ENCODE measurements around the gene TMCO5A. TPM values are rescaled to one million over a fixed set of nuclear protein-coding genes. Genes with fewer than 3 reads are reported as not detected.
"Not testable (repeated sequence)": the region's sequence is repeated elsewhere in the genome, so short reads cannot be mapped to it uniquely, and the experiment has no call there.

TMCO5A gene
- polyA plus RNA-seq, 1 donor (not counting 4 experiments of a cell fraction or from before 2014, with no cell fraction given) = not detected

DNA sequence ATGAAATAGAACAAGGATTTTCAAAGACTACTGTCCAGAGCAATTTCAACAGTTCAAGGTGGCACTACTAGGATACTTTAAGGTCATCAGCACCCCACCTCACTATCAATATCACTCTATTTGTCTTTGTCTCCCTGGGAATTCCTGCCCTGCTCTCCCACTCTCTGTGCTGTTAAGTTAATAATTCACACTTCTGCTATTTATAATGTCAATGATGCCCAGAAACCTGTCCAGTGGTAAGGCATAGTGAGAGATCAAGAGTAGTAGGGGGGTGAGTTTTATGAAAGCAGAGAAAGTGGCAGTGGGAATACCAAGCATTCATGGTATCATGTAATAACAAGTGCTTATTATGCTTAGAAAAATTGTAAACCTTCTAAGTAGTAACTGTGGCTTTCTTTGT is 7.3 kb downstream of the TMCO5A start:
- Histone ChIP-seq H3K4me3 (ENCODE audit: control insufficient read depth in 2 of 3, extremely low read depth in 1 of 3, insufficient read depth in 2 of 3, low read depth in 1 of 3, low read length in 3 of 3) (no peak overlapping the region), H3K9me1 (ENCODE audit: control insufficient read depth, extremely low read depth, insufficient read depth, low read length) (no peaks in the 10 kb centered on the region), H3K27ac (ENCODE audit: control insufficient read depth, insufficient read depth, low read length) (no peak overlapping the region), H2AFZ (ENCODE audit: control insufficient read depth, low read length) (no peak overlapping the region), H3K36me3 (ENCODE audit: control insufficient read depth in 2 of 2, extremely low read depth in 1 of 2, insufficient read depth in 2 of 2, low read length in 2 of 2) (no peaks in the 10 kb centered on the region), H3K9me3 (ENCODE audit: control insufficient read depth, low read depth, low read length) (no peaks in the 10 kb centered on the region), H3K4me1 (ENCODE audit: control insufficient read depth, extremely low read depth, insufficient read depth, low read length) (no peaks in the 10 kb centered on the region), H4K20me1 (ENCODE audit: control insufficient read depth, extremely low read depth, insufficient read depth, low read length) (no peaks in the 10 kb centered on the region), H3K27me3 (ENCODE audit: control insufficient read depth, extremely low read depth, insufficient read depth, low read length) (peaks cover 7% of the 10 kb centered on the region), H3K79me2 (ENCODE audit: control insufficient read depth, insufficient read depth, low read length) (no peaks in the 10 kb centered on the region), H3K9ac (ENCODE audit: control insufficient read depth, extremely low read depth, insufficient read depth, low read length) (no peak overlapping the region), H3K4me2 (ENCODE audit: control insufficient read depth, extremely low read depth, insufficient read depth, low read depth, low read length) (no peak overlapping the region)
- no peak for FAIRE-seq
- TF ChIP-seq, protein P1, sequence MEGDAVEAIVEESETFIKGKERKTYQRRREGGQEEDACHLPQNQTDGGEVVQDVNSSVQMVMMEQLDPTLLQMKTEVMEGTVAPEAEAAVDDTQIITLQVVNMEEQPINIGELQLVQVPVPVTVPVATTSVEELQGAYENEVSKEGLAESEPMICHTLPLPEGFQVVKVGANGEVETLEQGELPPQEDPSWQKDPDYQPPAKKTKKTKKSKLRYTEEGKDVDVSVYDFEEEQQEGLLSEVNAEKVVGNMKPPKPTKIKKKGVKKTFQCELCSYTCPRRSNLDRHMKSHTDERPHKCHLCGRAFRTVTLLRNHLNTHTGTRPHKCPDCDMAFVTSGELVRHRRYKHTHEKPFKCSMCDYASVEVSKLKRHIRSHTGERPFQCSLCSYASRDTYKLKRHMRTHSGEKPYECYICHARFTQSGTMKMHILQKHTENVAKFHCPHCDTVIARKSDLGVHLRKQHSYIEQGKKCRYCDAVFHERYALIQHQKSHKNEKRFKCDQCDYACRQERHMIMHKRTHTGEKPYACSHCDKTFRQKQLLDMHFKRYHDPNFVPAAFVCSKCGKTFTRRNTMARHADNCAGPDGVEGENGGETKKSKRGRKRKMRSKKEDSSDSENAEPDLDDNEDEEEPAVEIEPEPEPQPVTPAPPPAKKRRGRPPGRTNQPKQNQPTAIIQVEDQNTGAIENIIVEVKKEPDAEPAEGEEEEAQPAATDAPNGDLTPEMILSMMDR (optimal IDR thresholded peaks at IDR 0.05 in 1 of 3, IDR thresholded peaks at IDR 0.05 in 1 of 3, conservative IDR thresholded peaks at IDR 0.05 in 1 of 3; ENCODE audit: extremely low read depth in 1 of 3, insufficient read depth in 2 of 3, low read length in 3 of 3) = no peak
- TF ChIP-seq EZH2 (IDR thresholded peaks at IDR 0.05; ENCODE audit: low read length) = no peak
- dilution Hi-C loops (cut with MboI; ENCODE audit: extremely low pct_ligation_motif_present, low sequenced_read_pairs) = no loop called here
- no peak for DNase-seq (ENCODE audit: low read depth, low spot score)

DNA sequence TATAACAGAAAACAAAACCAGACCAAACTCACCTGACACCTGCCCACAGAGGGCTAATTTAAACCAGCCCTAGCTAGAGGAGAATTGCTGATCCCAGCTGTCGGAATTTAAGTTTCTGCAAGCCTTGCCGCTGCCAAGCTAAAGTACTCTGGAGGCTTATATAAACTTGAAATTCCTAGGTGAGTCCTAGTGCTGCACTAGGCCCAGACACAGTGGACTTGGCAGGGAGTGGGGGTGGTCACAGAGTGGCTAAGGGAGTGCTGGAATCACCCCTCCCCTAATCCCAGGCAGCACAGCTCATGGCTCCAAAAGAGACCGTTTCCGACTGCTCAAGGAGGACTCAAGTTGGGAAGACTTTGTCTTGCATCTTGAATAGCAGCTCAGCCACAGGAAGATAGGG is 17.6 kb downstream of the TMCO5A start:
- no peaks in the 10 kb centered on the region for H4K20me1 ChIP-seq (ENCODE audit: control insufficient read depth, extremely low read depth, insufficient read depth, low read length)
- no peak for FAIRE-seq
- H2AFZ ChIP-seq (ENCODE audit: control insufficient read depth, low read length) = no peak overlapping the region
- no peaks in the 10 kb centered on the region for H3K36me3 ChIP-seq (ENCODE audit: control insufficient read depth in 2 of 2, extremely low read depth in 1 of 2, insufficient read depth in 2 of 2, low read length in 2 of 2)
- H3K4me3 ChIP-seq (ENCODE audit: control insufficient read depth in 2 of 3, extremely low read depth in 1 of 3, insufficient read depth in 2 of 3, low read depth in 1 of 3, low read length in 3 of 3) = no peak overlapping the region
- dilution Hi-C loops (cut with MboI; ENCODE audit: extremely low pct_ligation_motif_present, low sequenced_read_pairs) = no loop called here
- no peak for TF ChIP-seq EZH2 (IDR thresholded peaks at IDR 0.05; ENCODE audit: low read length)
- TF ChIP-seq, protein P1 (optimal IDR thresholded peaks at IDR 0.05 in 1 of 3, IDR thresholded peaks at IDR 0.05 in 1 of 3, conservative IDR thresholded peaks at IDR 0.05 in 1 of 3; ENCODE audit: extremely low read depth in 1 of 3, insufficient read depth in 2 of 3, low read length in 3 of 3) = no peak
- no peaks in the 10 kb centered on the region for H3K79me2 ChIP-seq (ENCODE audit: control insufficient read depth, insufficient read depth, low read length)
- no peaks in the 10 kb centered on the region for H3K9me1 ChIP-seq (ENCODE audit: control insufficient read depth, extremely low read depth, insufficient read depth, low read length)
- no peaks in the 10 kb centered on the region for H3K4me1 ChIP-seq (ENCODE audit: control insufficient read depth, extremely low read depth, insufficient read depth, low read length)
- H3K9ac ChIP-seq (ENCODE audit: control insufficient read depth, extremely low read depth, insufficient read depth, low read length) = no peak overlapping the region
- peaks cover 7% of the 10 kb centered on the region for H3K27me3 ChIP-seq (ENCODE audit: control insufficient read depth, extremely low read depth, insufficient read depth, low read length)
- no peaks in the 10 kb centered on the region for H3K9me3 ChIP-seq (ENCODE audit: control insufficient read depth, low read depth, low read length)
- H3K27ac ChIP-seq (ENCODE audit: control insufficient read depth, insufficient read depth, low read length) = no peak overlapping the region
- no peak for DNase-seq (ENCODE audit: low read depth, low spot score)
- no peak overlapping the region for H3K4me2 ChIP-seq (ENCODE audit: control insufficient read depth, extremely low read depth, insufficient read depth, low read depth, low read length)

DNA sequence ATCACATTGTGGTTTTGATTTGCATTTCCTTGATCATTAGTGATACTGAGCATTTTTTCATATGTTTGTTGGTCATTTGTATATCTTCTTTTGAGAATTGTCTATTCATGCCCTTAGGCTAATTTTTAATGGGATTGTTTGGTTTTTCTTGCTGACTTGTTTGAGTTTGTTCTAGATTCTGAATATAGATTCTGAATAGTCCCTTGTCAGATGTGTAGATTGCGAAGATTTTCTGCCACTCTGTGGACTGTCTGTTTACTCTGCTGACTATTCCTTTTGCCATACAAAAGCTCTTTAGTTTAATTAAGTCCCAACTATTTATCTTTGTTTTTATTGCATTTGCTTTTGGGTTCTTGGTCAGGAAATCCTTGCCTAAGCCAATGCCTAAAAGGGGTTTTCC is 26.3 kb downstream of the TMCO5A start:
- dilution Hi-C loops (cut with MboI; ENCODE audit: extremely low pct_ligation_motif_present, low sequenced_read_pairs); H4K20me1 ChIP-seq (ENCODE audit: control insufficient read depth, extremely low read depth, insufficient read depth, low read length); H3K36me3 ChIP-seq (ENCODE audit: control insufficient read depth in 2 of 2, extremely low read depth in 1 of 2, insufficient read depth in 2 of 2, low read length in 2 of 2); H3K27me3 ChIP-seq (ENCODE audit: control insufficient read depth, extremely low read depth, insufficient read depth, low read length); DNase-seq (ENCODE audit: low read depth, low spot score); H3K9ac ChIP-seq (ENCODE audit: control insufficient read depth, extremely low read depth, insufficient read depth, low read length); H3K4me2 ChIP-seq (ENCODE audit: control insufficient read depth, extremely low read depth, insufficient read depth, low read depth, low read length); H3K4me3 ChIP-seq (ENCODE audit: control insufficient read depth in 2 of 3, extremely low read depth in 1 of 3, insufficient read depth in 2 of 3, low read depth in 1 of 3, low read length in 3 of 3); H3K9me3 ChIP-seq (ENCODE audit: control insufficient read depth, low read depth, low read length); H2AFZ ChIP-seq (ENCODE audit: control insufficient read depth, low read length); H3K27ac ChIP-seq (ENCODE audit: control insufficient read depth, insufficient read depth, low read length); H3K9me1 ChIP-seq (ENCODE audit: control insufficient read depth, extremely low read depth, insufficient read depth, low read length); H3K79me2 ChIP-seq (ENCODE audit: control insufficient read depth, insufficient read depth, low read length); H3K4me1 ChIP-seq (ENCODE audit: control insufficient read depth, extremely low read depth, insufficient read depth, low read length); FAIRE-seq: not testable (repeated sequence)
